ENCODE results near the gene PHOSPHO1.

Gene PHOSPHO1

DNA sequence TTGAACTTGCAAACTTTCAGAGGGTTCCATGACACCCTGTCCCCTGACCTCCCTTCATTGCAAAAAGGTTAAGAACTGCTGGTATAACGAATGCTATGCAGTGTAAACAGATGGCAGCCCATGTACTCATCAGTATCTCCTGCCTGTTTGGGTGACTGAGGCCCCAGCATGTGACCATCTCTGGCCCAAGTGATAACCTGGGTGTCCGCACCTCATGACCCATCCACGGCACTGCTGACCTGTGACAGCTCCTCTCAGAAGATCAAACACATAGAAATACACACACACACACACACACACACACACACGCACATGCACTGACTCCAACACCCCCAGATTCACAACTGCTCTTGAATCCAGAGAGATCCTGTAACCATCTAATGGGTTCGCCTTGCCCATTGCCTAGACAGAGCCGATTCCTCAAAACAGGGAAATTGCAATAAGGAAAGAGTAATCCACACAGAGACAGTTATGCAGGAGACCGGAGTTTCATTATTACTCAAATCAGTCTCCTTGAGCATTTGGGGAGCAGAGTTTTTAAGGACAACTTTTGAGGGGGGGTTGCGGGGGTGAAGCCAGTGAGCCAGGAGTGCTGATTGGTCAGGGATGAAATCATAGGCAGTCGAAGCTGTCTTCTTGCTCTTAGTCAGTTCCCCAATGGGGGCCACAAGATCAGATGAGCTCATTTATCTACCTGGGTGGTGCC lies 11.3 kb upstream of the PHOSPHO1 start:
- no peak for DNase-seq

GRCh38 chr17:49241040-49241439 lies 10.5 kb upstream of the PHOSPHO1 start:
- no peak for DNase-seq

DNA sequence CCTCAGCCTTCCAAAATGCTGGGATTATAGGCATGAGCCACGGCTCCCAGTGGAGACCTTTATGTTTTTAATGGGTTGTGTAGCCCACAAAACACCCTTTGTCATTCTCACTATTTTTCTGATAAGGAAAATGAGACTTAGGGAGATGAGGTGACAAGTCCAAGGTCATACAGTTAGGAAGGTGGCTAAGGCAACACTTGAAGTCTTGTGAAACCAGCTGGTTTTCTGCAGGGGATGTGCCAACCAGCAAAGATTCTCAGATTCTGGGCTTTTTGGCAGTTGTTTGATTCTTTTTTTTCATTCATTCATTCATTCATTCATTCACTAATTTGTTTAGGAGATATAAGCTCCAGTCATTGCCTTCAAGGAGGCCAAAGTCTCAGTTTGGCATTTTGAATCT lies 10.0 kb upstream of the PHOSPHO1 start:
- DNase-seq = no peak

- DNase-seq = no peak
Observed at GRCh38 chr17:49239963-49240362, 9.4 kb upstream of the PHOSPHO1 start.

DNA sequence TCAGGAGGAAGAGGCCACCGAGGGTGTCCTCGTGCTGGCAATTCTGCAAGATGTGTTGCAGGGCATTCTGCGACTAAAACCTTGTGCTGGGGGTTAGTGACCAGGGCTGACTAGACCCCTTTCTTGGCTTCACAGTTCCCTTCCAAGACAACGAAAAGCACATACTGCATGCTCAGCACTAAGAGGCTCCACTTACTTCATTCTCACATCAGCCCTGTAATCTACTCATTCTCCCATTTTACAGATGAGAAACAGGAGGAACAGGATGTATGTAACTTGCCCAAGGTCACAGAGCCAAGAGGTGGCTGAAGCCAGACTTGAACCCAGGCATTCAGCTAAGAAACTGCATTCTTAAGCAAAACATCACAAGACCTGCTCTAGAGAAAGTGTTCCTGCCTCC lies 5.3 kb upstream of the PHOSPHO1 start:
- no peak for DNase-seq

- DNase-seq = no peak
Observed at GRCh38 chr17:49234509-49235080, 4.0 kb upstream of the PHOSPHO1 start.

GRCh38 chr17:49231563-49231894 lies 942 bp upstream of the PHOSPHO1 start:
- no peak for DNase-seq

GRCh38 chr17:49229805-49230600 lies 584 bp downstream of the PHOSPHO1 start:
- DNase-seq = no peak

GRCh38 chr17:49229076-49229804 lies 1.3 kb downstream of the PHOSPHO1 start:
- no peak for DNase-seq

DNA sequence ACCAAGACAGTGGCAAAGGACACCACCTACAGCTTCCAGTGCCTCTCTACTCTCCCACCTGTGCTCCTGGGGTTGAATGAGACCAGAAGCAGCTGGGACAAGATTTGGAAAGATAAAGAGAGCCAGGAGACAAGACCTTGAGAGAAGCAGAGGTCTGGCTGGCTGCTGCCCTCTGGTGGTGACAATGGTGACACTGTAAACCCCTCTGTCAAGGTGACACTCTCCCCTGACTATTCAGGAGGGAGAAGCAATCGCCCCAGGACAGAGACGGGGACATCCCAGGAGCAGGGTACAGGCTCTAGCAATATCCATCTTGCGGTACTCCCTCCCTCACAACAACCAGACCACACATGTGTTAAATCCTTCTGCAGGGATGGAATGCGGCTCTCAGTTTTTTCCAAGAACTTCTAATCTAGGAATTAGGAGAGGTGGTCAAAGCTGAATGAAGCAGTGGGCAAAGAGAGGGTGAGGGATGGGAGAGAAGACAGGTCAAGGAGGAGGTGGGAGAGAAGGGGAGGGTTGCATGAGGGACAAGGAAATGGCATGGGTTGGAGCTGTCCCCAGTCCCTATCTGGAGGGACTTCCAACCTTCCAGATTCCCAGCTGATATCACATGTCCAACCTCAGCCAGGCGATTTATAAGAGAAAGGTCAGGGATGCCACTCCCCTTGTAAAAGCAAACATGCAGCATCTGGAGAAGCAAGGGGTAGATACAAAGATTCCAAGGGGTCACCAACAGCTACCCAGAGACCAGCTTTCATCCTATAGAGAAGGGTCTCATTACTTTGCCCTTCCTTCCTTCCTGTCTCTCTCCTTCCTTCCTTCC lies 2.9 kb downstream of the PHOSPHO1 start:
- peak; percentile 25 for DNase-seq

DNA sequence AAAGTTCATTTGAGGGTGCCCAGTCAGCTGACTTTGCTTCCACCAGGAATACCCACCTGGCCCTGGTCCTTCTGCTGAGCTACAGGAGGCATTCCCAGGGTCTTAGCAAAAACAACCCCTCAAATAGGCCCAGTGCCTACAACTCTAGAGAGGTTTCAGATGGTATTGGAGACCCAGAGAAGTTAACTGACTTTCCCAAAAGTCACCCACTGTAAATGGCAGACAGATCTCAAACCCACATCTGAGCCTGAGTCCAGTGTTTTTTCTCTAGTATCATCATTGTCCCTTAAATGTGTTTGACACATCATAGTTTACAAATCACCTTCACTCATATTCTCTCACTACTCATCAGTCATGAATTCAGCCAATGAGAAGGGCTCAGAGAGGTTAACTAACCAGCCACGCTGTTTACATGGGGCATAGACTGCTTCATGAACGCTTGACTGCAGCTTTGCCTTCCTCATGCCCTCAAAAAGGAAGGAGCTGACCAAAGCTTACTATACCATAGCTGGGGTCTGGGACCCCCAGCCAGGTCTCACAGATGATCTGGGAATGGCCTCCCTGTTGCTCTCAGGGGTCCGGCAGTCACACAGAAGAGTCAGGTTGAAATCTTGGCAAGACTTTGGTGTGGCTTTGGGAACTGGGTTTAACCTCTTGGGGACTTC lies 3.7 kb downstream of the PHOSPHO1 start:
- no peak for DNase-seq

DNA sequence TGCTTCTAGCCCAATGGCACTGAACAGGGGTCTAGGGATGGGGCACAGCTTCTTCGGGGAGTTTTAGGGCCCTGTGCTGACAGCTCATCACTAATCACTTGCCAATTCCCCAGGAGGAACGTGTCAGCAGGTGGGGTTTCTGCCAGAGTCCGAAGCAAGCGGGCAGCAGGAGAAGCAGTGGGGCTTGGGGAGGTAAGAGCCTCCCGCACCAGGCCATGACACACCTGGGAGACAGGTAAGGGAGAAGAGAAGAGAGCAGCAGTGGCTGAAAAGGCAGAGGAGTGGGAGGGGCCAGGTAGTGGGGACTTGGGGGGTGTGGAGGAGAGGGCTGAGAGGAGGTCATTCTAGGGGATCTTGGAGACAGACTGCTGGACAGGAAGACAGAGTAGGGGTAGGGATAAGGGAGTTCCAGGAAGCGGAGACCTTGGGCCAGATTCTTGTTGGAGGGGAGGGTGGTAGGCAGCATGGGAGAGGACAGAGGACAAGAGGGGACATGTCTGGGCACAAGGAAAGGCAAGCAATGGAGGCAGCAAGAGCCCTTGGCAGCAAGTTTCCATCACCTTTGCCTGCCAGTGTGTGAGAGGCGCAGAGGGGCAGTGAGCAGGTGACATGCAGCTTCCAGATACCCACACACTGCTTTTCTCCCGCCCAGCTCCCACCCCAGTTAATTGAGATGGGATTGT lies 4.9 kb downstream of the PHOSPHO1 start:
- no peak for DNase-seq

GRCh38 chr17:49224997-49225337 lies 5.6 kb downstream of the PHOSPHO1 start:
- no peak for DNase-seq

DNA sequence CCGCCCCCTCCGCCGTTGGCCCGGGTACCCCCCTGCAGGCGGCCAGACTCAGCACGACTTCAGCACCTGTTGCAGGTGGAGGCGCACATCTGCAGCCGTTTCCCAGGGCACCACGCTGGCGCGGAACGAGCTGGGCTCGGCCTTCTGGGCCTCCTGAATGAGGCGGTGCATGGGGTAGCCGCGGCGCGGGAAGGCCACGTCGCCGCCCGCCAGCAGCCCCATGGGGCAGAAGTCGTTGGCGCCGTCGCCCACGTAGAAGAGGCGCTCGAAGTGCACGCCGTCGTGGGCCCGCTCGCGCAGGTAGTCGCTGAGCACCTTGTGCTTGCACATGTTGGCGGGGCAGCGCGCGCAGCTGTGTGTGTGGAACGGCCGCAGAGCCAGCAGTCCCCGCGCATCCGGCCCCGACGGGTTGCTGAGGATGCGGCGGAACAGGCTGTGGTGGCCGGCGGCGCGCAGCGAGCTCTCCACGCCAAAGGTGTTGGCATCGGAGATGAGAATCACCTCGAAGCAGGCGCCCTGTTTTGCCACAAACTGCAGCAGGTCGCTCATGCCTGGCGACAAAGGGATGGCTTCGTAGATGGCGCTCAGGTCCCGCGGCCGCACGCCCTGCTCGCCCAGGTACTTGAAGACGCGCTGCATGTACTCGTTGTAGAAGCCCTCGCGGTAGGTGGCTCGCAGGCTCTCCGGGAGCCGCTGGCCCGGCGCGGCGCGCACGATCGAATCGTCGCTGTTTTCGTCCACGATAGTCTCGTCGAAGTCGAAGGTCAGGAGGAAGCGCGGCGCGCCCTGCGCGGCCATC lies 6.2 kb downstream of the PHOSPHO1 start:
- DNase-seq = peak; percentile 27

- DNase-seq = no peak
Observed at GRCh38 chr17:49223517-49224197, 6.9 kb downstream of the PHOSPHO1 start.

- DNase-seq = no peak
Observed at GRCh38 chr17:49223168-49223516, 7.4 kb downstream of the PHOSPHO1 start.

GRCh38 chr17:49219987-49220386 lies 10.6 kb downstream of the PHOSPHO1 start:
- DNase-seq = no peak

DNA sequence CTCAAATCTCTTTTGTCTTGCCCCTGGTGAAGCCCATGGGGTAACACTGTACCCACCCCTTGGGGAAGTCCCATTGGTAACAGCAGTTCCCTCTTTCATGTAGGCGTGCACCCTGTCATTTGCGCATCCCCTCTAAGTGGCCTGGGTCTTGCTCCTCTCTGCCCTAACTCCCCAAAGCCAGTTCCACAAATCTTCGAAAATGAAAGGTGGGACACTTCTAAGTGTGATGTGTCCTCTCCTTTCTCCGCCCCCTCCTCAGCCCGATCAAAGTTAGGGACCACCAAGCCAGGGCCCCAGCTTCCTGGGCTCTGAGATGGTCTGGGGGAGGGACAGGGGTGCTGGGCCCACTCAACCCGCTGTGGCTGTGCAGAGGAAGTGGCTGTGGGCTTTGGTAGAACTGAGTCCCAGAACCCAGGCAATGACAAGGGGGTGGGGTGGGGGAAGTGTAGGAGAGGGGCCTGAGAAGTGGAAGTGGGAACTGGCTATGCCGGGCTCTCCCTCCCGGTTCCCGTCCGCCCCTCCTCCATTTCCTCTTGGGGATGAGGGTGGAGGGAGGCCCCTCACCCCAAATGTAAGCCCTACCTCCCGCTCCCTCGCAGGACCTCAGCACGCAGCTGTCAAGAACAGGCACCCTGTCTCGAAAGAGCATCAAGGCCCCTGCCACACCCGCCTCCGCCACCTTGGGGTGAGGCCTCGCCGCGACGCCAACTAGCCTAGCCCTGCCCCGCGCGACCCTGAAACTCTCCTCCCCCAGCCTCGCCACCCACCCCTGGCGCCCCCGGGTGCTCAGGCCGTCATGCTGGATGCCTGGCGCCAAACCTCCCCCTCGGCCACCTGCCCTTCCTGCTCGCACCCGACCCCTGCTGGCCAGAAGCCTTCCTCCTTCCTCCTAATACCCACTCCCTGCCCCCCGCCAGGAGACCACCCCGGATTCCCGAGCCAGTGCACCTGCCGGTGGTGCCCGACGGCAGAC lies 11.4 kb downstream of the PHOSPHO1 start:
- no peak for DNase-seq

All from DMS79 (cell line).